Retinal pigment epithelial cell (primary cell): Measurements from ENCODE around the gene MAN1C1.

Source experiments
- DNase-seq: peaks from one replicate; pipeline ENCODE4 v3.0.0-alpha.2; 2010; ENCODE audit warnings: low read depth
- H3K4me3 ChIP-seq: 2 replicates; pipeline ENCODE4 v1.5.1; 2011; ENCODE audit warnings: mild to moderate bottlenecking, low read length, control low read depth, moderate library complexity
- TF ChIP-seq, protein P1 (sequence below): conservative IDR thresholded peaks from 2 replicates; pipeline ENCODE4 v1.5.1; 2011; ENCODE audit warnings: low read depth, low read length, control low read depth, inconsistent platforms

Gene MAN1C1

DNA sequence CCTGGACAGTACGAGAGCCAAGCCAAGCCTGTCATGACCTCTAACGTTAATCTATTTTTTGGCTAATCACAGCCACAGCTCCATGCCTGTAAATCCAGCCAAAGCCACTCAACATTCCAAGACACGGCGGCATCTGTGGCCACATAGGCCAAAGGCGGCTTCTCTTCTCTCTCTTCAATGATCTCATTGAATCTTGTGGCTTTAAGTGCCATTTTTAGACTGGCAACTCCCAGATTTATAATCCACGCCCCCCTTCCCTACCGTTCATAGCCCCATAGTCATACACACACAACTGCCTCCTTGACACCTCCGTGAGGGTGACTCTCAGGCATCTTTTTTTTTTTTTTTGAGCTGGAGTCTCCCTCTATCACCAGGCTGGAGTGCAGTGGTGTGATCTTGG is 177.7 kb downstream of the MAN1C1 start:
- no peak overlapping the region for H3K4me3 ChIP-seq
- DNase-seq = no peak
- TF ChIP-seq, protein P1, sequence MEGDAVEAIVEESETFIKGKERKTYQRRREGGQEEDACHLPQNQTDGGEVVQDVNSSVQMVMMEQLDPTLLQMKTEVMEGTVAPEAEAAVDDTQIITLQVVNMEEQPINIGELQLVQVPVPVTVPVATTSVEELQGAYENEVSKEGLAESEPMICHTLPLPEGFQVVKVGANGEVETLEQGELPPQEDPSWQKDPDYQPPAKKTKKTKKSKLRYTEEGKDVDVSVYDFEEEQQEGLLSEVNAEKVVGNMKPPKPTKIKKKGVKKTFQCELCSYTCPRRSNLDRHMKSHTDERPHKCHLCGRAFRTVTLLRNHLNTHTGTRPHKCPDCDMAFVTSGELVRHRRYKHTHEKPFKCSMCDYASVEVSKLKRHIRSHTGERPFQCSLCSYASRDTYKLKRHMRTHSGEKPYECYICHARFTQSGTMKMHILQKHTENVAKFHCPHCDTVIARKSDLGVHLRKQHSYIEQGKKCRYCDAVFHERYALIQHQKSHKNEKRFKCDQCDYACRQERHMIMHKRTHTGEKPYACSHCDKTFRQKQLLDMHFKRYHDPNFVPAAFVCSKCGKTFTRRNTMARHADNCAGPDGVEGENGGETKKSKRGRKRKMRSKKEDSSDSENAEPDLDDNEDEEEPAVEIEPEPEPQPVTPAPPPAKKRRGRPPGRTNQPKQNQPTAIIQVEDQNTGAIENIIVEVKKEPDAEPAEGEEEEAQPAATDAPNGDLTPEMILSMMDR = no peak

DNA sequence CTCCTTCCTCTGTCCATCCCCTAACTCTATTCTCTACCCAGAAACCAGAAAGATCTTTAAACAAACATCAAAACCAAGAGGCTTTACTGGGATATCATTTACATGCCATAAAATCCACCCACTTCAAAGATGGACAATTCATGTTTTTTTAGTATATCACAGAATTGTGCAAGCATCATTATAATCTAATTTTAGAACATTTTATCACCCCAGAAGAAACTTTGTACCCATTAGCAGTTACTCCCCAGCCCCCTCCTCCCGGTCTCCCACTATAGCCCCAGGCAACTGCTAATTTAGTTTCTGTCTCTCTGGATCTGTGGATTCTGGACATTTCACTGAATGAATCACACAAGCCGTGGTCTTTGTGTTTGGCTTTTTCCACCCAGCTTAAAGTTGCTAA is 178.6 kb downstream of the MAN1C1 start:
- TF ChIP-seq, protein P1 = no peak
- no peak for DNase-seq
- no peak overlapping the region for H3K4me3 ChIP-seq

DNA sequence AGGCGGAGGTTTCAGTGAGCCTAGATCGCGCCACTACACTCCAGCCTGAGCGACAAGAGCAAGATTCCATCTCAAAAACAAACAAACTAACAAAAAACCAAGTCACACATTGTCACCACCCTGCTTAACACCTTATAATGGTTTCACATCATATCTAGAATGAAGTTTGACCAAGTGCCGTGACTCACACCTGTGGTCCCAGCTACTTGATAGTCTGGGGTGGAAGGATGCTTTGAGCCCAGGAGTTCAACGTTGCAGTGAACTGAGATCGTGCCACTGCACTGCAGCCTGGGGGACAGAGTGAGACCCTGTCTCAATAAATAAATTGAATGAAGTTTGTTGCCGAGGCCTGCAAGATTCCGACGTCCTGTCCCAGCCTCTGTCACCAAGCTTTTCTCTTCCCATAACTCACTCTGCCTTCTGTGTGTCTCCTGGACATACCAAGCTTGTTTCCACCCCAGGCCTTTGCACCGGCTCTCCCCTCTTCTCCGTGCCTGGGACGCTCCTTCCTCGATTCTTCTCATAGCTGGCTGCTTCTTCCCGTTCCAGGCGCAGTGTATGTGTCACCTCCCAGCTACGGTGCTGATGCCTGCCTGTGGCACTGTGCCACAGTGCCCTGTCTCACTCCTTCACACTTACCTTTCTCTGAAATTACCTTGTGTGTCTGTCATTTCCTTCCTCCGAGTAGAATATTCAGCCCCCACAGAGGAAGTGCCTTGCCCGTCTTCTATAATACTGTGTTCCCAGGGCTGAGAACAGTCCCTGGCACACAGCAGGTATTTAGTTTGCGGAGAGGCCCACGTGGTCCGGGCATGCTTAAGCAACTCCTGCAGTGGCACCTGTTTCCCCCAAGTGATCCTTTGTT is 179.6 kb downstream of the MAN1C1 start:
- DNase-seq = no peak
- TF ChIP-seq, protein P1 = no peak
- no peak overlapping the region for H3K4me3 ChIP-seq

DNA sequence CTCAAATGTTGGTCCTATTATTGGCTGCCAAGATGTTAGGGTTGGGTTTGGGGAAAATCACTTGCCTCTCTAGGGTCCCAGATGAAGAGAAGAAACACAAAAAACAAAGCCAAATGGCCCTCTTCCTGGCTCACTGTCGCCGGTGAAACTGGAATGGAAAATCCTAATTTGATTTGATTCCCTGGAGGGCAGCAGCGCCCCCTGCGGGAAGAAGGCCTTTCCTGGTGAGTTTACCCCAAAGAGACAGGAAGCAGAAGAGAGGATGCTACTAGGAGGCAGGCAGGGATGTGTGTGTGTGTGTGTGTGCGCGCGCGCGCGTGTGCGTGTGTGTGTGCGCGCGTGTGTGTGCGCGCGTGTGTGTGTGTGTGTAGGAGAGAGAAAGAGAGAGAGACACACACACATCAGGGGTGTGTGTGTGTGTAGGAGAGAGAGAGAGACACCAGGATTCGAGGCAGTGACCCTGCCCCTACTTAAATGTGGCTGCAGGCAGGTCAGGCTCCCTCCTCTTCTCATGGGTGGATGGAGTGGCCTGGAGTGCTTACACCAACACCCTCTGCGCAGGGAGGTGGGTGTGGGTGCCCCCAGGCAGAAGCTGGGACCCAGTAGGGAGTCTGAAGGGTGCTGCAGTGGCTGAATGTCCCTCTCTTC is 180.3 kb downstream of the MAN1C1 start:
- TF ChIP-seq, protein P1 = peak; percentile 86
- no peak overlapping the region for H3K4me3 ChIP-seq
- DNase-seq = no peak

DNA sequence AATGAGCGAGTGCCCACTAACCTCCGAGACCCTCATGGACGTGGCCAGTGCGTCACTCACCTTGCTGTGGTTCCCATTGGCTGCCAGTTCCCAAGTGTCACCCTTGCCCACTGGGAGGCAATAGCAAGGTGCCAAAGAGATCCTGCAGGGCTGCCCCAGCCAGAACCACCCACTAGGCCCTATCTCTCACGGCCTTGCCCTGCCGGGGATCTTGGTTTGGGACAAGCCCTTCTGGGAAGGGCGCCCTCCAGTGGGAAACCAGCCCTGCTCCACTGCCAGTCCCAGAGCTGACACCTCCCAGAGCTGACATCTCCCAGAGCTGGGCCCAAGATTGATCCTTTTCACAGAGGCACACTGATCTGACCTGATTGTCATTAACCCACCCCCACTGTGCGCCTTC is 181.3 kb downstream of the MAN1C1 start:
- TF ChIP-seq, protein P1 = peak; percentile 75
- DNase-seq = no peak
- no peak overlapping the region for H3K4me3 ChIP-seq

DNA sequence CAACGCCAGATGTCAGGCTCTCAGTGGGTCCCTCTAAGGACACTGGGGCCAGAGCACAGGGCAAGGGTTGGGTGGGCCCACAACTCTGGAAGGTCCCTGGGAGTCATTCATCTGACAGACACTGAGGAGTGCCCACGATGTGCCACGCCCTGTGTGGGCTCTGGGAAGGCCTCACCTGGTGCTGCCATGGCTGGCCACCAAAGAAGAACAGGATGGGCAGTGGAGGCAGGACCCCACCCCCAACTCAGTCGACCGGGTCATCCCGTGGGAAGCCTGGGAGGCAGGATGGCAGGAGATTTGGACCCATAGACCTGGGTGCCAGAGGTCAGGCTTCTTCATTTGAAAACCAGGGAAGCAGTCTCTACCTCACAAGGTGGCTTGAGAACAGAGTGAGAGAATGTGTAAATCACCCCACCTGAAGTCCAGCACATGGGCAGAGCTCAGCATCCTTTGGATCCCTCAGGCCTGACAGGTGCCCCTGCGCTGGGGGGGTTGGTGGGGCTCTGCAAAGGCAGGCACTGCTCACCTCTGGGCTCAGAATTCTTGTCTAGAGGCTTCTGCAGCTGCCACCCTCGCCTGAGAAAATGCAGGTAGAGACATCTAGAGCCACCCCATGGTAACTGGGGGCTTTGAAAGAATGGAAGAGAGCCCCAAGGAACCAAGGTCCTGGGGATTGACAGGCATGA is 182.2 kb downstream of the MAN1C1 start:
- DNase-seq = no peak
- H3K4me3 ChIP-seq = no peak overlapping the region
- TF ChIP-seq, protein P1 = no peak
